ENCODE data around the gene FGF8. TPM values are rescaled to one million over a fixed set of nuclear protein-coding genes. Genes with fewer than 3 reads are reported as not detected.

The FGF8 gene
- total and polyA plus RNA-seq, 9 of the 15 experiments (the other 6 are each of a cell fraction or from before 2014, with no cell fraction given): 0.13 to 0.82 (median 0.37) TPM; not detected in 5

DNA sequence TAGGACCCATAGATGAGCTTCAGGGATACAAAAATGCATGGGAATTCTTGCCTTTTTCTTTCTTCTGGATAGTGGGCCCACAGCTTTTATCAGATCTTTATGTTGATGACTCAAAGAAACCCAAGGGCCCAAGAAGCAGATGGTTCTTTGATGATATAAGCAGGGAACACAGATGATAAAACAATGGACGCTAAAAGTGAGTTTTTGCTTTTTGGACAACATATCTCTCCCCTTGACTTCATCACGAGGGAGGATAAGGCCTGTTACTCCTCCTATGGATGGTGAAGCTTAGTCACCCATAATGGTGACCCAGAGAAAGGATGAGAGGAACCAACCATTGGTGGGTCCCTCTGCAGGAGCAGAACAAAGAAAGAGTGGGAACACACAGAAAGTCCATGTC lies 48.8 kb upstream of the FGF8 start (continued):
- TF ChIP-seq HNRNPH1 (optimal IDR thresholded peaks at IDR 0.05; ENCODE audit: low read depth, low read length): no peak
- TF ChIP-seq MAFF (IDR thresholded peaks at IDR 0.05; ENCODE audit: low read length): no peak
- TF ChIP-seq SIRT6 (IDR thresholded peaks at IDR 0.05; ENCODE audit: low read depth, low read length): no peak
- no peak for TF ChIP-seq SRSF7 (optimal IDR thresholded peaks at IDR 0.05; ENCODE audit: low read depth, low read length)
- no peak for TF ChIP-seq ZNF830 (CRISPR knock-in tag; IDR thresholded peaks at IDR 0.05)
- TF ChIP-seq, protein P1, sequence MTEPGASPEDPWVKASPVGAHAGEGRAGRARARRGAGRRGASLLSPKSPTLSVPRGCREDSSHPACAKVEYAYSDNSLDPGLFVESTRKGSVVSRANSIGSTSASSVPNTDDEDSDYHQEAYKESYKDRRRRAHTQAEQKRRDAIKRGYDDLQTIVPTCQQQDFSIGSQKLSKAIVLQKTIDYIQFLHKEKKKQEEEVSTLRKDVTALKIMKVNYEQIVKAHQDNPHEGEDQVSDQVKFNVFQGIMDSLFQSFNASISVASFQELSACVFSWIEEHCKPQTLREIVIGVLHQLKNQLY (CRISPR knock-in tag; conservative IDR thresholded peaks at IDR 0.05): no peak
- TF ChIP-seq, protein P2, sequence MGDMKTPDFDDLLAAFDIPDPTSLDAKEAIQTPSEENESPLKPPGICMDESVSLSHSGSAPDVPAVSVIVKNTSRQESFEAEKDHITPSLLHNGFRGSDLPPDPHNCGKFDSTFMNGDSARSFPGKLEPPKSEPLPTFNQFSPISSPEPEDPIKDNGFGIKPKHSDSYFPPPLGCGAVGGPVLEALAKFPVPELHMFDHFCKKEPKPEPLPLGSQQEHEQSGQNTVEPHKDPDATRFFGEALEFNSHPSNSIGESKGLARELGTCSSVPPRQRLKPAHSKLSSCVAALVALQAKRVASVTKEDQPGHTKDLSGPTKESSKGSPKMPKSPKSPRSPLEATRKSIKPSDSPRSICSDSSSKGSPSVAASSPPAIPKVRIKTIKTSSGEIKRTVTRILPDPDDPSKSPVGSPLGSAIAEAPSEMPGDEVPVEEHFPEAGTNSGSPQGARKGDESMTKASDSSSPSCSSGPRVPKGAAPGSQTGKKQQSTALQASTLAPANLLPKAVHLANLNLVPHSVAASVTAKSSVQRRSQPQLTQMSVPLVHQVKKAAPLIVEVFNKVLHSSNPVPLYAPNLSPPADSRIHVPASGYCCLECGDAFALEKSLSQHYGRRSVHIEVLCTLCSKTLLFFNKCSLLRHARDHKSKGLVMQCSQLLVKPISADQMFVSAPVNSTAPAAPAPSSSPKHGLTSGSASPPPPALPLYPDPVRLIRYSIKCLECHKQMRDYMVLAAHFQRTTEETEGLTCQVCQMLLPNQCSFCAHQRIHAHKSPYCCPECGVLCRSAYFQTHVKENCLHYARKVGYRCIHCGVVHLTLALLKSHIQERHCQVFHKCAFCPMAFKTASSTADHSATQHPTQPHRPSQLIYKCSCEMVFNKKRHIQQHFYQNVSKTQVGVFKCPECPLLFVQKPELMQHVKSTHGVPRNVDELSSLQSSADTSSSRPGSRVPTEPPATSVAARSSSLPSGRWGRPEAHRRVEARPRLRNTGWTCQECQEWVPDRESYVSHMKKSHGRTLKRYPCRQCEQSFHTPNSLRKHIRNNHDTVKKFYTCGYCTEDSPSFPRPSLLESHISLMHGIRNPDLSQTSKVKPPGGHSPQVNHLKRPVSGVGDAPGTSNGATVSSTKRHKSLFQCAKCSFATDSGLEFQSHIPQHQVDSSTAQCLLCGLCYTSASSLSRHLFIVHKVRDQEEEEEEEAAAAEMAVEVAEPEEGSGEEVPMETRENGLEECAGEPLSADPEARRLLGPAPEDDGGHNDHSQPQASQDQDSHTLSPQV (IDR thresholded peaks at IDR 0.05): peak; percentile 67
- no peak for TF ChIP-seq NFXL1 (CRISPR knock-in tag; IDR thresholded peaks at IDR 0.05)
- TF ChIP-seq NFATC3 (IDR thresholded peaks at IDR 0.05): no peak
- no peak for TF ChIP-seq GABPB2 (CRISPR knock-in tag; conservative IDR thresholded peaks at IDR 0.05)
- no peak for TF ChIP-seq BRCA1 (IDR thresholded peaks at IDR 0.05)
- no peak for TF ChIP-seq BRCA1 (CRISPR knock-in tag; IDR thresholded peaks at IDR 0.05)
- no peak for TF ChIP-seq PRPF4 (IDR thresholded peaks at IDR 0.05; ENCODE audit: insufficient read depth, low read depth, low read length, poor library complexity, severe bottlenecking)
- no peak for TF ChIP-seq CBX2 (IDR thresholded peaks at IDR 0.05; ENCODE audit: insufficient read depth, low read length, poor library complexity, severe bottlenecking)
- TF ChIP-seq, protein P3, sequence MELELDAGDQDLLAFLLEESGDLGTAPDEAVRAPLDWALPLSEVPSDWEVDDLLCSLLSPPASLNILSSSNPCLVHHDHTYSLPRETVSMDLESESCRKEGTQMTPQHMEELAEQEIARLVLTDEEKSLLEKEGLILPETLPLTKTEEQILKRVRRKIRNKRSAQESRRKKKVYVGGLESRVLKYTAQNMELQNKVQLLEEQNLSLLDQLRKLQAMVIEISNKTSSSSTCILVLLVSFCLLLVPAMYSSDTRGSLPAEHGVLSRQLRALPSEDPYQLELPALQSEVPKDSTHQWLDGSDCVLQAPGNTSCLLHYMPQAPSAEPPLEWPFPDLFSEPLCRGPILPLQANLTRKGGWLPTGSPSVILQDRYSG (tag; conservative IDR thresholded peaks at IDR 0.05; ENCODE audit: low read depth): no peak
- TF ChIP-seq ZNF23 (CRISPR knock-in tag; IDR thresholded peaks at IDR 0.05): no peak
- TF ChIP-seq JUN (IDR thresholded peaks at IDR 0.05; ENCODE audit: borderline replicate concordance, low read depth, low read length): peak; percentile 71
- no peak for TF ChIP-seq JUN (CRISPR knock-in tag; IDR thresholded peaks at IDR 0.05; ENCODE audit: borderline replicate concordance)
- no peak for TF ChIP-seq ZC3H4 (CRISPR knock-in tag; IDR thresholded peaks at IDR 0.05; ENCODE audit: borderline replicate concordance)
- no peak for TF ChIP-seq SMAD3 (CRISPR knock-in tag; conservative IDR thresholded peaks at IDR 0.05)
- no peak for TF ChIP-seq NFIX (CRISPR knock-in tag; IDR thresholded peaks at IDR 0.05; ENCODE audit: low read depth)
- no peak for TF ChIP-seq BACH1 (tag; IDR thresholded peaks at IDR 0.05)
- TF ChIP-seq SLC30A9 (CRISPR knock-in tag; IDR thresholded peaks at IDR 0.05): no peak
- 0 out of 2 replicates have a peak, but pooled peaks have one; percentile 23 for TF ChIP-seq ZNF589 (CRISPR knock-in tag; IDR thresholded peaks at IDR 0.05; ENCODE audit: low read depth)
- no peak for TF ChIP-seq SAP30 (IDR thresholded peaks at IDR 0.05; ENCODE audit: borderline replicate concordance, insufficient read depth, low read depth, low read length, poor library complexity, severe bottlenecking)
- TF ChIP-seq CCAR2 (IDR thresholded peaks at IDR 0.05; ENCODE audit: low read depth, low read length): no peak

All from K562 (cell line).